ENCODE data around the gene OCSTAMP. TPM values are rescaled to one million over a fixed set of nuclear protein-coding genes. Genes with fewer than 3 reads are reported as not detected.
A peak's percentile ranks its signal among the peaks of the same experiment; 100 is the strongest.

OCSTAMP gene
- polyA plus RNA-seq, 4 donors = not detected

- DNase-seq (ENCODE audit: low read depth in 4 of 4, low spot score in 2 of 4) = no peak
Observed at GRCh38 chr20:46573788-46574584, 23.5 kb upstream of the OCSTAMP start.

DNA sequence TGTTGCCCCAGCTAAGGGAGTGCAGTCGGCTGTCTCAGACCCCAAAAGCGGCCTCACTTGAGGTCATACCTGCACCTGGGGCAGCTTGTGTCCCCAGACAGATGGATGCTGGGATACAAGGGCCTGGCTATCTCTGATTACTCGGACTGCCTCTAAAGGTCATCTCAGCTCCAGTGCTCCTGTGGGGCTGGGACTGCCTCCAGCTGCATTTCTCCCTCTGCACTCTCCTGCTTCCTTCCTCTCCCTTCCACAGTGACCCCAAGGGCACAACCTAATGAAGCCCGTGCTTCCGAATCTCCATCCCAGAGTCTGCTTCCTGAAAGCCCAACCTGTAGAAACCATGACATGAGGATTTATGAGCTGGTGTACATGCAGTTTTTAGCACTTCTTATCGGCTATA lies 22.8 kb upstream of the OCSTAMP start:
- DNase-seq (ENCODE audit: low read depth in 4 of 4, low spot score in 2 of 4) = no peak

DNA sequence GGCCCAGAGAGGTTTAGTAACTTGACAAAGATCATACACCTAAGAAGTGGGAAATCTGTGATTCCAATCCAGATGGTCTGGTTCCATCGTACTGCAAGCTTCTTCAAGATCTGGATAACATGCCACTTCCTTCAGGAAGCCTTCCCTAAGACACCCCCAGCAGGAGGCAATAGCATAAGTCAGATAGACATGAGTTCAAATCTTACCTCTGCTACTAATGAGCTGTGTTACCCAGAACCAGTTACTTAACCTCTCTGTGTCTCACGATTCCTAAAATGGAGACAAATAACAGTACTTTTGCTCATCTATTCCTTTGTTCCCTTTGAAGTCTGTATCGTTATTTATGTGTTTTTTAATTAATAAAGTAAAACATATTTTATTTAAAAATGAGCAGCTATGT lies 22.3 kb upstream of the OCSTAMP start:
- DNase-seq (ENCODE audit: low read depth in 4 of 4, low spot score in 2 of 4) = no peak

DNA sequence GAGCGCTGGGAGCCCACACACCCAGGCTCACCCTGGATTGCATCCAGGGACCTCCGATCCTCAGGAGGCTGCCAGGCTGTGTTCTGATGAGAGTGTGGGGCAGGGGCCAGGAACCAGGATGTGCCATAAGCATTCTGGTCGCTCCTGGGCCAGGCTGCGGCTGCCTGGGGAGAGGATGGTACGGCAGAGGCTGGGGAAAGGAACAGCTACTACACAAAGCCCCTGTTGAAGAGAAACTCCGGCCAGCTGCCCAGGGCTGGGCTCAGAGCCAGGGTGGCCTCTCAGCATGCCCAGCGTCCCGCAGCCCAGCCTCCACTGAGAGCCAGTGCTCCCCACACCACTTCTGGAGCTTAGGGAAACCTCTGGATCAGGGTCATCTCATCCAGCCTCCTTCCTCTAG lies 21.7 kb upstream of the OCSTAMP start:
- no peak for DNase-seq (ENCODE audit: low read depth in 4 of 4, low spot score in 2 of 4)

GRCh38 chr20:46571418-46571817 lies 21.0 kb upstream of the OCSTAMP start:
- DNase-seq (ENCODE audit: low read depth in 4 of 4, low spot score in 2 of 4) = no peak

GRCh38 chr20:46570956-46571355 lies 20.5 kb upstream of the OCSTAMP start:
- no peak for DNase-seq (ENCODE audit: low read depth in 4 of 4, low spot score in 2 of 4)

- DNase-seq (ENCODE audit: low read depth in 4 of 4, low spot score in 2 of 4) = no peak
Observed at GRCh38 chr20:46569961-46570360, 19.5 kb upstream of the OCSTAMP start.

DNA sequence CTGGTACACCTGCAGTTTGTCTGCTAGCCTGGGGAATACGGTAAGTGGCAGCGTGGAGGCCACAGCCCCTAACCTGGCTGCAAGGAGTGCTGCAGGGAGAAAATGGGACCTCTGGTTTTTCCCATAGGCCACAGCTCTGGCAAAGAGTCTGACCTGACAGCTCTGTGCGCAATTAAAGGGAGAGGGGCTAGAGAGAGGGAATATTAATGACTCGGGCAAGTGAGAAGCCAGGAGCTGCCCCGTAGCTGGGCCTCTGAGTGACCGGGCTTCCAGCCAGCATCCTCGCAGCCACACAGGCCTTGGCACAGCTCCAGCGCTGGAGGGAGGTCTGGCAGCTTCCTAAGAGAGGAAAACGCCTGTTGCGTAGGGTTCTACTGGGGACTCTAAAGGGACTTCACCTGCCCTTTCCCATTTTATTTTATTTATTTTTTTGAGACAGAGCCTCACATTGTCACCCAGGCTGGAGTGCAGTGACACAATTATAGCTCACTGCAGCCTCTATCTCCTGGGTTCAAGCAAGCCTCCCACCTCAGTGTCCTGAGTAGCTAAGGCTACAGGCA lies 18.2 kb upstream of the OCSTAMP start:
- DNase-seq (ENCODE audit: low read depth in 4 of 4, low spot score in 2 of 4) = peak; percentile 31 to 80 (median 68)

DNA sequence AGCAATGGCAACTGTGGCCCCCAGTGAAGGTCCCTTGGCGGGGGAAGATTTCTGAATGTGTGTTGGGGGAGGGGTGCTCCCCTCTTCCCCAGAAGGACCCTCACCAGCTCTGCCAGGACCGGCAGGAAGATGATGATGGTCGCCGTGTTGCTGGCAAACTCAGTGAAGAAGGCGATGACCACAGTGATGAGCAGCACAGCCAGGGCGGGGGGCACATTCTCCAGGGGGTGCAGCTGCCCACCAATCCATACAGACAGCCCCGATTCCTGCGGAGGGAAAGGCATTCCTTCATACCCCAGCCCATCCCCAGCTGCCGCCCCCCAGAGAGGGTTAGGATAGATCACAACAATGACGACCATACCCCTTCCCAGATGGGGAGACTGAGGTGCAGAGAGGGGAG lies 15.7 kb upstream of the OCSTAMP start:
- no peak for DNase-seq (ENCODE audit: low read depth in 4 of 4, low spot score in 2 of 4)

- no peak for DNase-seq (ENCODE audit: low read depth in 4 of 4, low spot score in 2 of 4)
Observed at GRCh38 chr20:46564241-46564957, 13.9 kb upstream of the OCSTAMP start.

DNA sequence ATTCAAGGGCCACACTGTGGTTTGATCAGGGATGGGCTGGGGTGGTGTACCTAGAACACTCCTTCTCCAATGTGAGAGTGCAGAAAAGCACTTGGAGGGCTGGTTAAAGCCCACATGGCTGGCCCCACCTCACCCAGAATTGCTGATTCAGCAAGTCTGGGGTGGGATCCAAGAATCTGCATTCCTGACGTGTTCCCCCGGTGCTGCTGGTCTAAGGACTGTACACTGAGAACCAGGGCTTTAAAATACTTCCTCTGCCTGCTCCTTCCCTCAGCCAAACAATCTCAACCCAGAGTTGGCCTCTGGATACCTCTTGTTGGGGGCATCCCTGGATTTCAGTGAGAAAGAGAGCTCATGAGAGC lies 13.4 kb upstream of the OCSTAMP start:
- DNase-seq (ENCODE audit: low read depth in 4 of 4, low spot score in 2 of 4) = no peak

- no peak for DNase-seq (ENCODE audit: low read depth in 4 of 4, low spot score in 2 of 4)
Observed at GRCh38 chr20:46563170-46563859, 12.9 kb upstream of the OCSTAMP start.

- peak; percentile 65 to 83 (median 74) for DNase-seq (ENCODE audit: low read depth in 4 of 4, low spot score in 2 of 4)
Observed at GRCh38 chr20:46562373-46563169, 12.1 kb upstream of the OCSTAMP start.

- DNase-seq (ENCODE audit: low read depth in 4 of 4, low spot score in 2 of 4) = no peak
Observed at GRCh38 chr20:46562009-46562372, 11.5 kb upstream of the OCSTAMP start.

- DNase-seq (ENCODE audit: low read depth in 4 of 4, low spot score in 2 of 4) = no peak
Observed at GRCh38 chr20:46559685-46560440, 9.4 kb upstream of the OCSTAMP start.

- no peak for DNase-seq (ENCODE audit: low read depth in 4 of 4, low spot score in 2 of 4)
Observed at GRCh38 chr20:46559001-46559400, 8.5 kb upstream of the OCSTAMP start.

- no peak for DNase-seq (ENCODE audit: low read depth in 4 of 4, low spot score in 2 of 4)
Observed at GRCh38 chr20:46558511-46558959, 8.1 kb upstream of the OCSTAMP start.

DNA sequence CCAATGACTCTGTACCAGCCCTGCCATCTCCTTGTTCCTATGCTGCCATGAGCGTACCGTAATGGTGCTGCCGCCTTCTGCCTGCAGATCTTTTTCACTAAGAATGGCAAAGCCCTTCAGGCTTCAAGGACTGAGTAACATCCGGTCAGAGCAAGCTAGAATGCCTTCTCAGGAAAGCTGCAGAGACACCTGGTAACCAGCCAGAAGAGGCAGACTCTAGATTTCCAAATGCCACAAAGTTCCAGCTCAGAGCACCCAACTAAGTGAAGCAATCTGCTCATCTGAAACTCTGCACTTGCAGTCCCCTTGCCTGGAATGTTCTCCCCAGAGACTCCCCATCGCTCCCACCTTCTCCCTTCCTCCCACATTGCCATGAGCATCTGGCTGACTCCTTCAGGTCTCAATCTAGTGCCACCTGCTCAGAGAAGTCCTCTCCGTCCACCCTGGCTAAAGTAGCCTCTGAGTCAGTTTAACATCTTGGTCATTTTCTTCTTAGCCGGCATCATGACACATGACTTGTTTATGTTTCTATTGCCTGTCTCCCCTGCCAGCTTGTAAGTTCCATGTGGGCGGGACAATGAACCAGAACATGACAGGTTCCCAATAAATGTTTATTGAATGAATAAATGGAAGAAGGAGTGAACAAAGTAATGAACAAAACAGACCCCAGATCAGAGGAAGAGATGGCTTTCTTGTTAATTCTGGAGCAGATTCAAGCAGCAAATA lies 6.9 kb upstream of the OCSTAMP start:
- DNase-seq (ENCODE audit: low read depth in 4 of 4, low spot score in 2 of 4) = no peak

DNA sequence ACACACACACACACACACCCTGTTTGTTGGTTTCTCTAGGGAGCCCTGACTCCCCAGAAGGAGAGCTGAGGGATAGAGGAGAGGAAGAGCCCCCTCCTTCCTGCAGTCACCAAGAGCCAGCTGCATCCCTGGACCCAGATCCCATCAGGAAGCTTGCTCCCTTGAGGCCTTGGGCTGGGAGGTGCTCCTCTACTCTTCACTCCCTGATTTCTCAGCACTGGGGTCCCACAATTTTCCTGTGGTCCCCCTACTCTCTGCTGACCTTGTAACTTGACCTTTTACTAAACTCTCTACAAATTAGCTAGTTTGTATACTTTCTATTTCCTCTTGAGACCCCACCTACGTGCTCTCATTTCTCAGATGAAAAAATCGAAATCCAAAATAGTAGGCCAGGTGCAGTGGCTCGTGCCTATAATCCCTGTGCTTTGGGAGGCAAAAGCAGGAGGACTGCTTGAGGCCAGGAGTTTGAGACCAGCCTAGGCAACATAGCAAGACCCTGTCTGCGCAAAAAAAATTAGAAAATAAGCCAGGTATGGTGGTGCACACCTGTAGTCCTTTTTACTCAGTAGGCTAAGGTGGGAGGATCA lies 5.0 kb upstream of the OCSTAMP start:
- no peak for DNase-seq (ENCODE audit: low read depth in 4 of 4, low spot score in 2 of 4)

Measured in left renal cortex interstitium (tissue), 4 donors.